HG03439 (cell line): Measurements from ENCODE around the gene PCBP3.

Source experiments
- ATAC-seq: cut with Tn5 transposase; IDR thresholded peaks from one replicate; pipeline ENCODE4 v1.9.1; 2021; ENCODE audit warnings: mild to moderate bottlenecking, moderate library complexity; ENCODE audit not compliant: unreplicated experiment

The PCBP3 gene

DNA sequence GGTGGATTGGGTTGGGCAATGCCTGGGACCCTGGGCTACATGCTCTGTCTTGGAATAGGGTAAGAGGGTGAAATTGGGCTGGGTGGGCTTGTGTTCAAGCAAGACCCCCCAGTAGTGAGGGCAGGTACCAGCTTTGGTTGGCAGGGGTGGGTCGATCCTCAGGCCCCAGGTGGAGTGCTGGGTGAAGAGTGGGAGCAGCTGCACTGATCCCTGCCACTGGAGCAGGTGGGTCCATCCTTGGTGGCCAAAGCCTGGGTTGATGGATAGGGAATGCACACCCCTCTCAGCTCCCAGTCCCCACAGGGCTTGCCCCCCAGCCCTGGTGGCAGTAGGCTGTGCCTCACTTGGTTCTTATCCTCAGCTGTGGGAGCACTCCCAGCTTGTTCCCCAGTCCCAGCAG is 135.2 kb downstream of the PCBP3 start:
- ATAC-seq, result no peak

DNA sequence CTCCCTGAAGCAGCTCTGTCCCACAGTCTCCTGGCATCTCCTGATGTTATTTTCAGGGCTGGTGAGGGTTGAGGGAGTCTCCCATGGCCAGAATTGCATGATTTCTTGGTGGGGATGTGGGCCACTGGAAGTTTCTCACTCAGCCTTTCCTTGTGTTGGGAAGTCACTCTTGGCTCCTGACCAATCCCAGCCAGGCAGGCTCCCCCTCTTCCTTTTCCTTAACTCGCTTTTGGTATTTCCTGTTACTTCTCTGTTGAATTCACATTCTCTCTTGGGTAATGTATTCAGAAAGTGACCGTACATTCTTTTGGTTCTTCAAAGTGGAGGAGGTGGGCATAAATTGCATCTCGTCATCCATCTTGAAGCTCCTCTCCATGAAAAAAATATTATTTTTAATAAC is 135.7 kb downstream of the PCBP3 start:
- ATAC-seq, result no peak

DNA sequence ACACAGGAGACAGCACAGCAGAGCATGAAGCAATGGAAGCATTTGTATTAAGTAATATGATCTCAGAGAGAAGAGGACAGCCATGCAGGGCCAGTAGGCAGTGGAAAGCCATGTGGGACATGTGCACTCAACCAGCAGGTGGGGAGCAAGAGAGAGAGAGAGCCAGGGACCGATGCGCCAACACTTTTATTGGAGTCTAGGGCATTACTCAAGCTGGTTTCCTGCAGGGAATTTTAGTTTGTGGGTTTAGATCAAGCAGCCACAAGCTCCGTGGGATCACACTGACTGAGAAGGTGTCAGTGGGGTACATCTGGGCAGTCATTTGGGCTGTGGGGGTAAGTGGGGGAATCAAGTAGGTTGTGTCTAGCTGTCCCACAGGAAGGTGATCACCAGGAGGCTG is 137.1 kb downstream of the PCBP3 start:
- no peak for ATAC-seq

DNA sequence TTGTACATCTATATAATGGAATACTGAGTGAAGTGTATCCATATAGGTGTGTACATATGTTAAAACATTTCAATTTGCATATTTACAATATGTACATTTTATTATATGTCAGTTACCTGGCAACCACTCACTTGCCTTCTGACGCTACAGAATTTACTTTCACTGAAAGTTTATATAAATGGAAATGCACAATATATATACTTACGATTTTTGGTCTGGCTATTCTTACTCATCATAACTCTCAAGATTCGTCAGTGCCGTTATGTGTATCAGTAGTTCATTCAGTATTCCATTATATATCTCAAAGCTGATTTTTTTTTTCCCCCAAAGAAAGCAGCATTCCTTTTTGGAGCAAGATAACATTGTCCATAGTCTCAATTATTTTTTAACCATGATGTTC is 138.2 kb downstream of the PCBP3 start:
- ATAC-seq, result no peak

DNA sequence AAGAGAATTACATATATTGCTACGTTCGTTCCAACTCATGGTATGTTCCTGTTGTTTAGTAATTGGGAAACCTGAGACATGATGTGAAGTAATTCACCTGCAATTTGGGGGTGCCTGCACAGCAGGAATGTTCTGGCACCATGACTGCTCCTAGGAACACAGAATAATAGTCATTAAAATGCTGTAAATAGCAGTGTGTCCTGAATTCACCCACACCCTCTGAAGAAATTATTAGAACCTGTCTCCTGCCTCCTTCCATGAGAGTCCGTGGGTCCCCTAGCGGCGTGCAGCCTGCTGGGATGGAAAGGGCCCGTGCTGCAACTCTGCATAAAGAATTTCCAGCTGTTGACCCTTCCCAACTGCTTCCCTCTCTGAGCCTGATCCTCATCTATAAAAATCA is 143.1 kb downstream of the PCBP3 start:
- ATAC-seq, result no peak

DNA sequence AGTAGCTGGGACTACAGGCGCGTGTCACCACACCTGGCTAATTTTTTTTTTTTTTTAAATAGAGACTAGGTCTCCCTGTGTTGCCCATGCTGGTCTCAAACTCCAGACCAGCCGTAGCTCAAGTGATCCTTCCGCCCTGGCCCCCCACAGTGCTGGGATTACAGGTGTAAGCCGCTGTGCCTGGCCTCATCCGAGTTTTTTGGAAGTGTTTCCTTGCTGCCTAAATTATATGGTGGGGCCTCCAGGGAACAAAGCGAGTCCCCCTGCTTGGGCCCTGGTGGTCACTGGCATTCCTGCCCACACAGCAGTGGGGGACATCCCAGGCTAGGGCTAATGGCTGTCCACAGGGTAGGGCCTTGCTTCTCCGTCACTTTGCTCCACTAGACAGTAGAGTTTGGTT is 143.8 kb downstream of the PCBP3 start:
- no peak for ATAC-seq

DNA sequence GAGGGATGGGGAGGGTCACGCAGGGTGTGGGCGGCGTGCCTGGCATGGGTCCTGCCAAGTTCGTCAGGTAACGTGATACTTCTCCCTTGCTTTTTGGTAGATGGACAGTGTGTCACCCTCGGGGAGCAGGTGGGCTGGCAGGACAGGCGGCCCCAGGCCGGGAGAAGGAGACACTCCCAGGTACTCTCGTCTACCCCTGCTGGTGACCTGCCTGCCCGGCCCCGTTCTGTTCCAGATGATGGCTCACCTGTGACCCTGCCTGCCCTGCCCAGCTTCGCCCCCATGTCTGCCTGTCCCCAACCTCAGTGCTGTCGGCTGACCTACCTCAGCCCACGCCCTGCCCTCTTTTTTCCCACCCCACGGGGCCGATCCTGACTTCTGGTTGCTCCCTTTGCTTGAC is 144.7 kb downstream of the PCBP3 start:
- ATAC-seq, result no peak

DNA sequence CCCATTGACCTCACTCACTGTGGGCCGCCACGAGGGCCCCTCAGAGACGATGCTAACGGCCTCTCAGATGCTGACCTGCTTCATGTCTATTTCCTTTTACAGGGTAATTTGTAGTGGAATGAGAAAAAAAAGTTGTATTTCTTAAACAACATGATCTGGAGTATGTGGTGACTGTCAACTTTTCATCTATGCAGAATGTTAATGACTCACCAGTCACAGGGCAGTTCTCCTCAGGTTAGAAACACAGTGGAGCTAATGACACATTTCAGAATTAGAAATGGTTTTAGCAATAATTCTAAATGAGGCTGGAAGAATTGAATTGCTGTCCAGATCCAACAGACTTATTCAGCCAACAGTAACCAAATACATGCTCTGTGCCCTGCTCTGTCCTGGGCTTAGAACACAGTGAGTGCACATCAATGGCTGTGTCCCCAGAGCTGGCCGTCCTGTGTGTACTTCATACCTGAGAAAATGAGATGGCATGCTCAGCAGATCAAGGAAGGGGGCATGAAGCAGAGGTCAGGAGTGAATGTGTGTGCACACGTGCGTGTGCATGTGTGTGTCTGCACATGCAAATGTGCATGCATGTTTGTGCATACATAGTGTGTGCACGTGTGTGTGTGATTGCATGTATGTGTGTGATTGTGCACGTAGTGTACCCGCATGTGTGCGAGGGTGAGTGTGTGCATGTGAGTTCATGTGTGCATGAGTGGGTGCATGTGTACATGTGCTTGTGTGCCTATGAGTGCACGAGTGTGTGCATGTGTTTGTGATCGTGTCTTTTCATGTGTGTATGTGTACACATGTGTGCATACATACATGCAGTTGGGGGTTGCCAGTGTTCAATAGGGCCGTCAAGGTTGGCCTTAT is 145.3 kb downstream of the PCBP3 start:
- ATAC-seq, result no peak

DNA sequence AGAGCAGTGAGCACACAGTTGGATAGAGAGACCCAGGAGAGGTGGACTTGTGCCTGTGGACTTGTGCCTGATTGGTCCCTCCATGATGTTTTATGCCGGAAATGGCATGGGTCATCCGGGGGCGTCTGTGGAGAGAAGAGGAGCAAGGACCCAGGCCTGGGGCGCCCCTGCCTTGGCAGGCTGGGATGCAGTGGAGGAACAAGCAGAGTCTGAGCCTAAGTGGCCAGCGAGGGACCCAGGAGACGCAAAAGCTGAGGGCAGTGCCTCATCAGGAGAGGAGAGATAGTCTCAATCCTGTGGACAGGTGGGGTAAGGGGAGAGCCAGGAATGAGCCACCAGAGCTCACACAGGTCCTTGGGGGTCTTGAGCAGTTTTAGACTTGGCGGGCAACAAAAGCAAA is 146.9 kb downstream of the PCBP3 start:
- ATAC-seq, result no peak

DNA sequence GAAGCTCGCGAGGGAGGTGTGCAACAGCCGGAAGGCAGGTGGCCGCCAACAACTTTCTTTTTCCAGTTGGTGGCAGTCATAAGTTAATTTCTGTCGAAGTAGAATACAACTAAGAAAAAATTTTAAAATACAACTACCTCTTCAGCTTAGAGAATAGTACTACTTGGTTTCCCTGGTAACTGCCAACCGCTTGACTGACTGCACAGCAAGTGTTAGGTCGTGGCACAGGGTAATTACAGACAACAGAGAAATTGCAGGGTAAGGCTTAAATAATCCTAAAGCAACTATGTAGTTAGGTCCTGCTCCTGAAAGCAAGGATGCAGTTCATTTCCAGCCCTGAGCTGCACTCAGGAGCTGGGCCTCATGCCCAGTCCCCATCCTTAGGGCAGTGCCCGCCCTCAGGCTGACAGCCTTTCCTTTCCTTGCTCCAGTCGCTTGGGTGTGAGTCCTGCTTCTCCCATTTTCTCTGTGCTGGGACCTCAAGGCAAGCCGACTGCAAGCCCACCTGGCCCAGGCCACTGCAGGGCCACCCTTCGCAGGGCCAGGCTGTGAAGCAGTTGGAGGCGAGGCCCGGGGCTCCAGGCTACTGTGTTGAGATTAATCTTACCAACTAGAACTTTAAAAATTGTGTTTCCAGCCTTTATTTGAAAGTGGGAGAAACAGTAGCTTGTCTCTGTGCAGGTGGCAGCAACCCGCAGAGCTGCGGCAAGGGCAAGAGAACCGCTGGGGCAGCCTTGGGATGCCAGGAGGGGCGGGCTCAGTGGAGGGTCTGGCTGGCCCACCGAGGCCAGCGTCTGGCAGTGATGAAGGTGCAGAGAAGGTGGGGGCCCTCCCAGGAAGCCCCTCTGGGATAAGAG is 148.3 kb downstream of the PCBP3 start:
- no peak for ATAC-seq

DNA sequence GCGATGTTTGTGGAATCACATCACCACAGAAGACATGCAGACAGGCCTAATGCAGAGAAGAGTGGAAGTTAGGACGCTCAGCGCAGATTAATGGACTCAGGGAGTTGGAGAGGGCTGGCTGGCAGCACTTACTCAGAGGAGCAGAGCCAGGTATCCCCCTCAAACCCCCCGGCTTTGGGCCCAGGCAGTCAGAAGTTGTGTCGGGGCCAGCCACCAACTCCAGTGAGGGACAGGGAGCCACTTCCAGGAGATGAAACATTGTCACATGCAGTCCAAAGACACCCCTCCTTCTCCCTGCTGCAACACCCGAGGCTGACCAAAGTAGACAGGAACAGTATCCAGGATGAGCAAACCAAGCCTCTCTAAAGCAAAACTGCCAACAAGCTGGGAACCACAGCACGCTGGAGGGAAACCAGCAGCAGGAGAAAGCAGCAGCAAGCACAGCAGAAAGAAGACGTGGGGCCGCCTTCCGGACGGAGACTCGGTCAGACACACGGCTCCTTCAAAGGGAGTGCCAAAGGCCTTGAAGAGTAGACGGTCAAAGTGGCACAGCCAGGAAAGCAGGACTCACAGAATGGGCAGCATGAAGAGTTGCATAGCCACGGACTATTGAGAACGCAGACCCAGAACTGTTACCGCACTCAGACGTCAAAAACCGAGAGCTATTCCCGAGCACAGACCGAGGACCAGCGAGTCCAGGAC is 149.3 kb downstream of the PCBP3 start:
- ATAC-seq, result no peak

DNA sequence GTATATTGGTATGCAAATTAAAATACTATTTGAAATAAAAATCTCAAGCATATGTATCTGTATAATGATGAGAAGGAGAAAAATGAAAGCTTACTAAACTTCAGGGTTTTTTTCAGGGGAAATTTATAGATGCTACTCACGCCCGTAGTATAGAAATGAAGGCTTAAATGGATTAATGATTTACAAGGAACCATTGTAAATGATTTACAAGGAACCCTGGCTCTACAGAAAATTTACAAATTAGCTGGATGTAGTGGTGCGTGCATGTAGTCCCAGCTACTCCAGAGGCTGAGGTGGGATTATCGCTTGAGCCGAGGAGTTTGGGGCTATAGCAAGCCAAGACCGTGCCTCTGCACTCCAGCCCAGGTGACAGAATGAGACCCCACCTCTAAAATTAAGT is 150.5 kb downstream of the PCBP3 start:
- ATAC-seq, result no peak

DNA sequence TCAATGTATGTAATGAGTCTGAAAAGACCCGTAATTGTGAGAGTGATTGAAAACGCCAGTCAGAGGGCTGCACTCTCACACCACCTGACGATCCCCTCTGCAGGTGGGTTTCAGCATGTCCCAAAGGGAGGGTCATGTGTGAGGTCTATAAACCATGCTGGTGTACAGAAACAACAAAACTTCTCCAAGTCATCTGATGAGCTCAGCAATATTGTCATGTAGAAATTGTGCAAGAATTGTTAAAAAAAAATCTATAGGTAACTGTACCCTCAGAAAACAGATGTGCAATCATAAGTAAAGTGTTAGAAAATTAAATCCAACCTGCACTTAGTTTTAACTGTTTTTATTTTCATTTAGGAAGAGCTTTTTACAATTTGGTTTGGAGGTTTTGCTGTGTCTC is 152.5 kb downstream of the PCBP3 start:
- ATAC-seq, result no peak

DNA sequence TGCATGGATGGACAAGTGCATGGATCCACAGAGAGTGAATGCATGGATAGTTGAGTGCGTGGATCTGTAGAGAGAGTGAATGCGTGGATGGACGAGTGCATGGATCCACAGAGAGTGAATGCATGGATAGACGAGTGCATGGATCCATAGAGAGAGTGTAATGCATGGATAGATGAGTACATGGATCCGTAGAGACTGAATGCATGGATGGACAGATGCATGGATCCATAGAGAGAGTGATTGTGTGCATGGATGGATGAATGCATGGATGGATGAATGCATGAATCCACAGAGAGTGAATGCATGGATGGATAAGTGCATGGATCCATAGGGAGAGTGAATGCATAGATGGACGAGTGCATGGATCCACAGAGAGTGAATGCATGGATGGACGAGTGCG is 153.8 kb downstream of the PCBP3 start:
- no peak for ATAC-seq

DNA sequence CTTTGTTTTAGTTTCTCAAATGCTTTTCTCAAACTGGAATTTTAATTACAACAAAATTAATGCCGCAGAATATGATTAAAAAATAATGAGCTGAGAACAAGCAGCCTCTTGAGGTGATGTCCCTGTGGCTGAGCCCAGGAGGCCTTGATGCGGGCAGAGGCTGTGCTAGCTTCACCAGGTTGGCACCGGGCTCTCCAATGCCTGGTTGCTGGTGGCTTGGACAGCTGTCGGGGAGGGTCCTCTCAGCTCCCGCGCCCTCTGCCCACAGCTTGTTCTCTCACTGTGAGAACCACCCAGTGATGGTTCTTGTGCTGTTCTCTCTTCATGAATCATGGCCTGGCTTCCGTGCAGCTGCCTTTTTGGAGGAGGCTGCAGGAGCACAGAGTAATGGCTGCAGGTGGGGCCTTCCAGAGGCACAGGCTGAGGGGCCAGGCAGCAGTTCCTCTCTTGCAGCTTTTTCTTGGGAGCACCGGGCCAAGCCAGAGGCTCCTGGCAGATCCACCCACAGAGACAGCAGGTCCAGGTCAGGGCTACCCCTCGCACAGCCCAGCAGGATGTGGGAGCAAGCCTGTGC is 156.3 kb downstream of the PCBP3 start:
- no peak for ATAC-seq

DNA sequence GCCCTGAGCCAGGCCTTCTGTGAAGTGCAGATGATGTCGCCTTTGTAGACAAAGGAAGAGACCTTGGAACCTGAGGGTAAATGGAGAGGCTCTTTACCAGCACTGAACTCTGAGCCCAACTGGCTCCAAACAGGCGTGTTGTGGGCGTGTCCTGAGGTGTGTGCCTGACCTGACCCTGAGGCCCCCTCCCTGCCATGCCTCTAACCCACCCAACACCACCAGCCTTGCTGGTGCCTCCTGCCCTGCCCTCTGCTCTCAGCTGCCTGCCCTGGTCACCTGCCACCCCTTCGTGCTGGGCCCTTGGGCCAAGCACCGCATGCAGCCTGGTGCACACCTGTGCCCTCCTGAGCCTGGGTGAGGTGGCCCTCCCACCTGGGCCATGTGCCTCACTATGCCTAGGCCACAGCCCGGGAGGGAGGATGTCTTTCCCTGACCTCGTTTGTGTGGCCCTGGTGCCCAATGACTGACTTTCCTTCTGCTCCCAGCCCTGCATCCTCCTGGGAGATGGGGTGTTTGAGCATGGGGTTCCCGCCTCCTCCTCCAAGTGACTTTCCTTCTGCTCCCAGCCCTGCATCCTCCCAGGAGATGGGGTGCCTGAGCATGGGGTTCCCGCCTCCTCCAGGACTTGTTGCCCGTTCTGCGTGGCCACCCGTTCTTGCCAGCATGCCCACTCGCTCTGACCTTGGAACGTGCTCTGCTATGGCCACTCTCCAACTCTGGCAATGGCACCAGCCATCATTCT is 157.0 kb downstream of the PCBP3 start:
- no peak for ATAC-seq

DNA sequence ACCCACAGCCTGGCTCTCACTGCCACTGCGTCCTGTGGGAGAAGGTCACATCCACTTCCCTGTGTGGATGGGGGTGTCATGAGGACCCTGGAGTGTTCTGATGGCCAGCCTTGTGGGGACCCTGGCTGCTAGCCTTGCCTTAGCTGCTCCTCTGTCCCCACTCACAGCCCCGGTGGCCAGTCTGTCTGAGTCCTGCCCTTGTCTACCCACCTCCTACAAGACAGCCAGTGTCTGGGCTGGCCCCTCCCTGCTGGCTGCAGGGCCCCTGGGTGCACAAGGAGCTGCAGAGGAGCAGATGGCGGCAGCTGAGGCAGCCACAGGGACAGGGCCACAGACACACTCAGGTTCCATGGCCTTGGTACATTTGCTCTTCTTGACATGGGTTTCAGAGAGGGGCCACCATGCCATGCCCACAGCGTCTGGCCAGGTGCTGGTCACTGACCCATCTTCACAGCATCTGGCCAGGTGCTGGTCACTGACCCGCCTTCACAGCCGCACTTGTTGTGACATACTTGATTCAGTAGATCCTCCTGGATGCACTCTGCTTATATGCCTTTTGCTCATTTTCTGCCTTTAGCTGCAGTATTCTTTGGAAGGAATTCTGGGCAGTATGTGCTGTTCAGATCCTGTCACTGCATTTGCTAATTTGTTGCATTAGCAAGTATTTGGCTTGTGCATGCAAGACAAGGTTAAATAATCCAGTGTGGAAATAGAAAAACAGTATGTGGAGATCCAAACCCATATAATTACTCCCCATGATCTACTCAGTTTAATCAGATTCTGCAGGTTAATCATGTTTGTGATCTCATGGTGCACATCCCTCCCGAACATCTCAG is 157.8 kb downstream of the PCBP3 start:
- no peak for ATAC-seq

DNA sequence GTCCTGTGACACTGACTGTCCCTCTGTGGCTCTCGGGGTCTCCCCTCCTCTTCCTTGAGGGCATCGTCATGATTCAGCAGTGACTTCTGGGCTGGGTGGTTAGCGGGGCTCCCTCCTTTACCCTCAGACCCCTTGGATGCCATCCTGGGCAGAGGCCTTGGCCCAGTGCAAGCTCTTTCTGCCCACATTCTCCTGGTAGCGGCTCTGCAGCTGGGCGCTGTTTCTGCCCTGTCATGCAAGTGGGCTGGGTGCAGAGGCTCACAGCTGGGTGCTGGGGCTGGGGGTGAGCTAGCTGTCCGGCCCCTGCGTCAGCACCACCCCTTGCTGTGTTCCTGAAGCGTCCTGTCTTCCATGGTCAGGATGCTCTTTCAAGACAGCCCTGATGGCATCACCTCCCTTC is 158.5 kb downstream of the PCBP3 start:
- ATAC-seq, result no peak

DNA sequence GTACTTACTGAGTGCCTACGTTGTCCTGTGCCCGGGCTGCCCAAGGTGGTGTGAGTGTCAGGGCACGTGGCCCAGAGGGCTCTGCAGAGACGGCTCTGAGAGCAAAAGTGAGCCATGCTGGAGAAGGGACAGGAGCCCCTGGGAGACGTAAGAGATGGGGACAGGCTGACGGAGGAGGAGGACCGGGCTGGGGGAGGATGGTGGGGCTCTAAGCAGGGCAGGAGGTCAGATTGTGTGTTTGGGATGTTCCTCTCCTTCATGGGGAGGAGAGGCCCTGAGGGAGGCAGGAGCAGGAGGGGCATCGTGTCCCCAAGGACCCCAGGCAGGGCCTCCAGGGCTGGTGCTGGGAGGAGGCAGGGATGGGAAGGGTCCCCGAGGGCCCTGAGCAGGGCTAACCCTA is 158.9 kb downstream of the PCBP3 start:
- no peak for ATAC-seq
